ENCODE results near the gene STRN3. TPM values are rescaled to one million over a fixed set of nuclear protein-coding genes. Genes with fewer than 3 reads are reported as not detected.

STRN3 gene
- total and polyA plus RNA-seq, 3 experiments from 2014 or later, result 4.0 to 20.9 (median 20.0) TPM

GRCh38 chr14:30861200-30861599, 165.0 kb downstream of the STRN3 start:
- no peaks in the 10 kb centered on the region for H3K4me1 ChIP-seq (ENCODE audit: insufficient read depth, low read length)
- Mint-ChIP-seq H3K36me3 (no peaks in the 10 kb centered on the region), H3K4me3 (no peak overlapping the region), H3K9me3 (no peaks in the 10 kb centered on the region), H3K4me1 (peaks cover 0 to 5% (median 2%) of the 10 kb centered on the region in 3 donors), H3K27ac (peak overlapping the region in 1 of 8 donors; percentile 38), H3K27me3 (peaks cover 9 to 54% of the 10 kb centered on the region in 2 donors)
- H3K27ac ChIP-seq (ENCODE audit: low read depth, low read length), result no peak overlapping the region
- ChIA-PET CTCF (no interaction called here), POLR2A (no interaction called here)
- H3K4me3 ChIP-seq (ENCODE audit: low read length), result no peak overlapping the region
- DNase-seq, result no peak
- no peaks in the 10 kb centered on the region for H3K36me3 ChIP-seq (ENCODE audit: insufficient read depth, low read length)
- H3K27me3 ChIP-seq (ENCODE audit: insufficient read depth, low read length, poor library complexity, severe bottlenecking), result peaks cover 3% of the 10 kb centered on the region
- no peaks in the 10 kb centered on the region for H3K9me3 ChIP-seq (ENCODE audit: low read length)

DNA sequence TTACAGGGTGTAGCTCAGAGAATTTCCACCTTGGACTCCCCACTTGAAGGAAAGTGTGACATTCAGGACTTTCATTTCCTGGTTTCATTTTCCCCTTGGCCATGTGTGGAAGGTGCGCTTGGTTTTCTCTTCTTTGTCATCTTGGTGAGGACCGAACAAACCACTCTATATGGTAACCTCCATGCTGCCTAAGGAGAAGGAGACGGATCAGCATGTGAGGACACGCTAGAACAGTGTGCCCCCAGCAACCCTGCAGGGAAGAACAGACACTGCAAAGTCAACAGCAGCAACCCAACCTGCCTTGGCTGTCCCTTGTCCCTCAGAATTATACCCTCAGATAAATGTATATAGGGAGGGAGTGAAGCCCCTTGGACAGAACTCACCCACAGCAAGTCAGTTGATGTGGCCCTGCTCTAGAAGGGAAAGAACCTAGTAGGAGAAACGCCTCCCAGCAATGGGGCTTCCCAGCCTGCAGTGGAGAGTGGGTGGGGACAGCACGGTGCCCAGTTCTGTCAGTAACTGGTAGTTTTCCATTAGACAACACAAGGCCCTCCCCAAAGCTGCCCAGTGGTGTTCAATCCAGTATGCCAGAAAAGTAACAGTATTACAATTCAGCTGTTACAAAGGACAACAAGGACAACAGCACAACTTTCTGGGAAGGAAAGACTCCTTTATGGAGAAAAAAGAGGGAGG, 170.7 kb downstream of the STRN3 start:
- Histone ChIP-seq H3K4me1 (ENCODE audit: insufficient read depth, low read length) (no peaks in the 10 kb centered on the region), H3K27ac (ENCODE audit: low read depth, low read length) (no peak overlapping the region), H3K9me3 (ENCODE audit: low read length) (no peaks in the 10 kb centered on the region), H3K4me3 (ENCODE audit: low read length) (no peak overlapping the region), H3K27me3 (ENCODE audit: insufficient read depth, low read length, poor library complexity, severe bottlenecking) (no peaks in the 10 kb centered on the region), H3K36me3 (ENCODE audit: insufficient read depth, low read length) (no peaks in the 10 kb centered on the region)
- CTCF ChIA-PET, result no interaction called here
- peaks cover 0 to 2% (median 0%) of the 10 kb centered on the region in 5 donors for H3K9me3 Mint-ChIP-seq
- H3K27ac Mint-ChIP-seq, result no peak overlapping the region
- DNase-seq, result no peak
- H3K36me3 Mint-ChIP-seq, result peaks cover 0 to 2% (median 0%) of the 10 kb centered on the region in 3 donors
- H3K27me3 Mint-ChIP-seq, result peaks cover 7 to 55% of the 10 kb centered on the region in 2 donors
- H3K4me1 Mint-ChIP-seq, result peaks cover 0 to 6% (median 0%) of the 10 kb centered on the region in 3 donors
- no peak overlapping the region for H3K4me3 Mint-ChIP-seq
- POLR2A ChIA-PET, result no interaction called here

DNA sequence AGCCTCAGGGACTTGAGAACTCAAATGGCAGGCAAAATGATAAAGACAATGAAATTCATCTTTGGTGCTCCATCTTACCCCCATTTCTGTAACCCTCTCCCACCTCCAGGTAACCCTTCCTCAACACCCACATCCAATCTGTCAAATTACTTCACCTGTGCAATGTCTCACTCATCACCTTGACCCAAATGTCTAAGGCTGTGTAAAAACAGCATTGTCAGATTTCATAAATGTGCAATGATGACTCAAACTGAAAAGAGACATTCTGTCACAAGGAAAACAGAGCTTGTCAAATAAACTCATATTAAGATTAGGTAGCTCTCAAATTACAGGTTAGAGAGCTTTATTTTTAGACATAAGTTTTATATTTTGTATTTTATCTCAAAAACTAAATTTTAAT, 171.7 kb downstream of the STRN3 start:
- Mint-ChIP-seq H3K4me3 (no peak overlapping the region), H3K4me1 (peaks cover 0 to 6% (median 0%) of the 10 kb centered on the region in 3 donors), H3K27ac (no peak overlapping the region), H3K36me3 (peaks cover 0 to 2% (median 0%) of the 10 kb centered on the region in 3 donors), H3K9me3 (peaks cover 0 to 2% (median 0%) of the 10 kb centered on the region in 5 donors), H3K27me3 (peaks cover 8 to 51% of the 10 kb centered on the region in 2 donors)
- no peaks in the 10 kb centered on the region for H3K27me3 ChIP-seq (ENCODE audit: insufficient read depth, low read length, poor library complexity, severe bottlenecking)
- H3K9me3 ChIP-seq (ENCODE audit: low read length), result no peaks in the 10 kb centered on the region
- no peaks in the 10 kb centered on the region for H3K4me1 ChIP-seq (ENCODE audit: insufficient read depth, low read length)
- no peak for DNase-seq
- H3K4me3 ChIP-seq (ENCODE audit: low read length), result no peak overlapping the region
- CTCF ChIA-PET, result no interaction called here
- no peaks in the 10 kb centered on the region for H3K36me3 ChIP-seq (ENCODE audit: insufficient read depth, low read length)
- POLR2A ChIA-PET, result no interaction called here
- H3K27ac ChIP-seq (ENCODE audit: low read depth, low read length), result no peak overlapping the region

- Mint-ChIP-seq H3K27ac (no peak overlapping the region), H3K36me3 (peaks cover 0 to 2% (median 0%) of the 10 kb centered on the region in 3 donors), H3K4me1 (peaks cover 0 to 6% (median 0%) of the 10 kb centered on the region in 3 donors), H3K27me3 (peaks cover 12 to 53% of the 10 kb centered on the region in 2 donors), H3K9me3 (peaks cover 0 to 2% (median 0%) of the 10 kb centered on the region in 5 donors), H3K4me3 (no peak overlapping the region)
- Histone ChIP-seq H3K27me3 (ENCODE audit: insufficient read depth, low read length, poor library complexity, severe bottlenecking) (no peaks in the 10 kb centered on the region), H3K4me1 (ENCODE audit: insufficient read depth, low read length) (no peaks in the 10 kb centered on the region), H3K9me3 (ENCODE audit: low read length) (no peaks in the 10 kb centered on the region), H3K4me3 (ENCODE audit: low read length) (no peak overlapping the region), H3K36me3 (ENCODE audit: insufficient read depth, low read length) (no peaks in the 10 kb centered on the region), H3K27ac (ENCODE audit: low read depth, low read length) (no peak overlapping the region)
- POLR2A ChIA-PET, result no interaction called here
- CTCF ChIA-PET, result no interaction called here
- DNase-seq, result no peak
Measured at GRCh38 chr14:30853946-30854345, 172.2 kb downstream of the STRN3 start.

- ChIA-PET POLR2A (no interaction called here), CTCF (no interaction called here)
- Mint-ChIP-seq H3K36me3 (peaks cover 0 to 1% (median 0%) of the 10 kb centered on the region in 3 donors), H3K27ac (no peak overlapping the region), H3K4me1 (peaks cover 0 to 1% (median 0%) of the 10 kb centered on the region in 3 donors), H3K9me3 (peaks cover 0 to 2% (median 0%) of the 10 kb centered on the region in 5 donors), H3K4me3 (no peak overlapping the region), H3K27me3 (peaks cover 18 to 56% of the 10 kb centered on the region in 2 donors)
- DNase-seq, result no peak
- Histone ChIP-seq H3K4me3 (ENCODE audit: low read length) (no peak overlapping the region), H3K4me1 (ENCODE audit: insufficient read depth, low read length) (no peaks in the 10 kb centered on the region), H3K9me3 (ENCODE audit: low read length) (no peaks in the 10 kb centered on the region), H3K27me3 (ENCODE audit: insufficient read depth, low read length, poor library complexity, severe bottlenecking) (no peaks in the 10 kb centered on the region), H3K36me3 (ENCODE audit: insufficient read depth, low read length) (no peaks in the 10 kb centered on the region), H3K27ac (ENCODE audit: low read depth, low read length) (no peak overlapping the region)
Measured at GRCh38 chr14:30849983-30850382, 176.2 kb downstream of the STRN3 start.

GRCh38 chr14:30849354-30849753, 176.8 kb downstream of the STRN3 start:
- H3K27me3 Mint-ChIP-seq, result peaks cover 18 to 56% of the 10 kb centered on the region in 2 donors
- no peaks in the 10 kb centered on the region for H3K4me1 Mint-ChIP-seq

DNA sequence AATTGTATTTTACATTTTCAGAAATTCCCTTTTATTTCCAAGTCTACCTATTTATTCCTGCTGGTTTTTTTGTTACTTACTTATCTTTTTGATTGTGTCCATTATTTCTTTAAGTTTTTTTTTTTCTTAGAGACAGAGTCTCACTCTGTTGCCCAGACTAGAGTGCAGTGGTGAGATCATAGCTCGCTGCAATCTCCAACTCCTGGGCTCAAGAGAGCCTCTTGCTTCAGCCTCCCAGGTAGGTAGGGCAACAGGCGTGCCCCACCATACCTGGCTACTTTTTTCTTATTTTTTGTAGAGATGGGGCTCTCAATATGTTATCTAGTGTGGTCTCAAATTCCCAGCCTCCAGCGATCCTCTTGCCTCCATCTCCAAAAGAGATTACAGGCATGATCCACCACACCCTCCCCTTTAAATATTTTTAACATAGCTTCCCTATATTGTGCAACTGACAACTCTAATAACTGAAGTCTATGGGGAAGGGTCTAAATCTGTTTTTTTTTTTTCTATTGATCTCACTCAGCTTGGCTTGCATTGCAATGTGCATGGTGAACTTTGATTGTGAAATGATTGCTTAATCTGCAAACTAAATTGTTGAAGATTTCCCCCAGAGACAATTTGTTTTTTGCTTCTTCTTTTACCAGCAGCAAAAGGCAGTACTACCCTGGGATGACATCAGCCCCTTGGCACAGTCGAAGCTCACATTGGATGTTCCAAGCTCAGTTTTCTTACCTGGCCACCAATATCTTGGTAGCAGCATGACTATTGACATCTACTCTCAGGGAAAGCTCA, 177.5 kb downstream of the STRN3 start:
- H3K27ac ChIP-seq (ENCODE audit: low read depth, low read length), result no peak overlapping the region
- no peak overlapping the region for H3K4me3 ChIP-seq (ENCODE audit: low read length)
- H3K4me1 ChIP-seq (ENCODE audit: insufficient read depth, low read length), result no peaks in the 10 kb centered on the region
- H3K27me3 ChIP-seq (ENCODE audit: insufficient read depth, low read length, poor library complexity, severe bottlenecking), result no peaks in the 10 kb centered on the region
- POLR2A ChIA-PET, result no interaction called here
- Mint-ChIP-seq H3K27me3 (peaks cover 18 to 57% of the 10 kb centered on the region in 2 donors), H3K36me3 (no peaks in the 10 kb centered on the region), H3K9me3 (no peaks in the 10 kb centered on the region), H3K4me1 (no peaks in the 10 kb centered on the region), H3K27ac (no peak overlapping the region), H3K4me3 (no peak overlapping the region)
- CTCF ChIA-PET, result no interaction called here
- no peaks in the 10 kb centered on the region for H3K9me3 ChIP-seq (ENCODE audit: low read length)
- H3K36me3 ChIP-seq (ENCODE audit: insufficient read depth, low read length), result no peaks in the 10 kb centered on the region
- DNase-seq, result no peak

More at GRCh38 chr14:30849354-30849753, 176.8 kb downstream of the STRN3 start:
- H3K27ac ChIP-seq (ENCODE audit: low read depth, low read length), result no peak overlapping the region
- no peaks in the 10 kb centered on the region for H3K27me3 ChIP-seq (ENCODE audit: insufficient read depth, low read length, poor library complexity, severe bottlenecking)
- Mint-ChIP-seq H3K36me3 (no peaks in the 10 kb centered on the region), H3K27ac (no peak overlapping the region), H3K9me3 (no peaks in the 10 kb centered on the region), H3K4me3 (no peak overlapping the region)
- no peak for DNase-seq
- no peaks in the 10 kb centered on the region for H3K36me3 ChIP-seq (ENCODE audit: insufficient read depth, low read length)
- H3K4me3 ChIP-seq (ENCODE audit: low read length), result no peak overlapping the region
- no peaks in the 10 kb centered on the region for H3K4me1 ChIP-seq (ENCODE audit: insufficient read depth, low read length)
- ChIA-PET CTCF (no interaction called here), POLR2A (no interaction called here)
- no peaks in the 10 kb centered on the region for H3K9me3 ChIP-seq (ENCODE audit: low read length)

All from CD8-positive, alpha-beta memory T cell (primary cell).